Measurements from ENCODE around the gene PTGDS.
A peak's percentile ranks its signal among the peaks of the same experiment; 100 is the strongest.

PTGDS gene

GRCh38 chr9:137019891-137020683, 42.8 kb downstream of the PTGDS start:
- Mint-ChIP-seq H3K4me1 (peaks cover 2% of the 10 kb centered on the region), H3K36me3 (ENCODE audit: low read depth) (no peaks in the 10 kb centered on the region), H3K27ac (no peak overlapping the region), H3K27me3 (no peaks in the 10 kb centered on the region), H3K9me3 (no peaks in the 10 kb centered on the region), H3K4me3 (no peak overlapping the region)
- ATAC-seq (no peak), DNase-seq (no peak)

DNA sequence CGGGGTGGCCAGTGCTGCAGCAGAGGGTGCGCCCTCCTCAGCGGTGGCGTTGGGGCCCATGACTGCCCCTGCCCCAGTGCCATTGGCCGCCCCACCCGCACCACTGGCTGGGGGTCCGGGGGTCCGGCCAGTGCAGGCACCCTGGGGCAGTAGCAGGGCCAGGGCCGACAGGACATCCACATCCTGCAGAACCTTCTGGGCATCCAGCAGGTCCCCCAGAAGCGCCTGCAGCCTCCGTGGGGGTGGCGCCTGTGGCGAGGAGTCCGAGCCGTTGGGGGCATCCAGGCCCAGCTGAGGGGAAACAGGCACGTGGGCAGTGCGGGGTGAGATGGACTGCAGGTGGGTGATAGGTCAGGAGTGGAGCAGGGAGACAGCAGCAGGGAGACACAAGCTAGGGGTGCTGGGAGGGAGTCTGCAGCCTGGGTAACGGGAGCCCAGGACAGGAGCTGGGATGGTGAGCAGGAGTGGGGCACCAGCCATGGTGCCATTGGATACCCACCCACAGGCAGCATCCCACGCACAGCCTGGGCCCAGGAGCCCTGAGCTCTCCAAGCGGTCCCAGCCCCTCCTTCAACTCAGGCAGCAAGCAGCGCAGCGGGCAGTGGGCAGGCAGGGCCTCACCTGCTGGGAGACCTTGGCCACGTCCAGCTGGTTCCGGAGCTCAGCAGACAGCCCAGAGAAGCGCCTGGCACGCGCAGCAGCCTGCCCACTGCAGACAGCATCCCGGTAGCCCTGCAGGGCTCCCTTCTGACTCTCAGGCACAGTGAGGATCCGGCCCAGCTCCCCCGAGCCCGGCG, 43.7 kb downstream of the PTGDS start:
- Mint-ChIP-seq H3K4me1 (peaks cover 2% of the 10 kb centered on the region), H3K27ac (no peak overlapping the region), H3K27me3 (no peaks in the 10 kb centered on the region), H3K4me3 (no peak overlapping the region), H3K36me3 (ENCODE audit: low read depth) (no peaks in the 10 kb centered on the region), H3K9me3 (no peaks in the 10 kb centered on the region)
- DNase-seq (no peak), ATAC-seq (no peak)

DNA sequence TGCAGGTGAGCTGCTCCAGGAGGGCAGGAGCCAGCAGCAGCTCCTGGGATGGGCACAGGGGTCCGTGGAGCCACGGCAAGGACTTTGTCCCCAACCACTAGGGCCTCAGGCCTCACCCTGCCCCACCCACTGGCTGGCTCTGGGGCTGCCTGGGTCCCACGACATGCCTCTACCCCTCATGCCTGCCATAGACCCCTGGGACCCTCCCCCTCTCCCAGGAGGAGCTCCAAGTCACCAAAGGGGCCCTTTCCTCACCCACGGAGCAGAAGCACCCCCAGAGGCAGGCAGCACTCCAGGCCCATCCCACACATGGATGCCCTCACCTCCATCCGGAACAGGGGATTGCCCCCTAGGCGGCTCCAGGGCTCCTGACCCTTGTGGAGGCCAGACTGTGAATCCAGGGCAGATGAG, 44.3 kb downstream of the PTGDS start:
- DNase-seq, result no peak
- no peak for ATAC-seq
- no peak overlapping the region for H3K4me3 Mint-ChIP-seq
- no peaks in the 10 kb centered on the region for H3K36me3 Mint-ChIP-seq (ENCODE audit: low read depth)
- H3K27me3 Mint-ChIP-seq, result no peaks in the 10 kb centered on the region
- H3K9me3 Mint-ChIP-seq, result no peaks in the 10 kb centered on the region
- H3K4me1 Mint-ChIP-seq, result peaks cover 2% of the 10 kb centered on the region
- no peak overlapping the region for H3K27ac Mint-ChIP-seq

DNA sequence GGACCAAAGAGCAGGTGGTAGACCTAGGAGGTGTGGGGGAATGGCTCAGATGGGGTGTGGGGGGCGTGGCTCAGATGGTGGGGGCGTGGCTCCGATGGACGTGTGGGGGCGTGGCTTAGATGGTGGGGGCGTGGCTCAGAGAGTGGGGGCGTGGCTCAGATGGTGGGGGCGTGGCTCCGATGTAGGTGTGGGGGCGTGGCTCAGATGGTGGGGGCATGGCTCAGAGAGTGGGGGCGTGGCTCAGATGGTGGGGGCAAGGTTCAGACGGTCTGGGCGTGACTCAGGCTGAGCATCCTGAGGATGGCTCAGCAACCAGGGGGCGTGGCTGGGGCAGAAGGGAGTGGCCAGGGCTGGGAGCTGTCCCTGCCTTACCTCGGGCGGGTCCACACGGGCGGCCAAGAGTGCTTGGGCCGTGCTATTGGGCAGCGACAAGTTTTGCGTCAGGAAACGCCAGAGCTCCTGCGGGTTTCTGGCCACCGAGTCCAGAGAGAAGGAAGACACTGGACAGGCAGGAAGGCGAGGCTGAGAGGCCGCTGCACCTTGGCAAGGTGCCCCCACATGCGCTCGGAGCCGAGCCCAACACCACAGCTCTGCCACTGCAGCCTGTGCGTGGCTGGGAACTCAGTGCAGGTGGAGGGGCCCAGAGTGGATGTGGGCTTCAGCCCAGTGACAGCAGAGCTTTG, 44.8 kb downstream of the PTGDS start:
- Mint-ChIP-seq H3K36me3 (ENCODE audit: low read depth) (no peaks in the 10 kb centered on the region), H3K27me3 (no peaks in the 10 kb centered on the region), H3K27ac (no peak overlapping the region), H3K4me3 (no peak overlapping the region), H3K4me1 (peaks cover 2% of the 10 kb centered on the region), H3K9me3 (no peaks in the 10 kb centered on the region)
- peak; percentile 80 for DNase-seq
- peak; percentile 59 for ATAC-seq

GRCh38 chr9:137022662-137023008, 45.3 kb downstream of the PTGDS start:
- Mint-ChIP-seq H3K9me3 (no peaks in the 10 kb centered on the region), H3K4me1 (peaks cover 4% of the 10 kb centered on the region), H3K4me3 (no peak overlapping the region), H3K36me3 (ENCODE audit: low read depth) (no peaks in the 10 kb centered on the region), H3K27ac (no peak overlapping the region), H3K27me3 (peaks cover 2% of the 10 kb centered on the region)
- no peak for ATAC-seq
- DNase-seq, result no peak

- Mint-ChIP-seq H3K4me1 (peaks cover 4% of the 10 kb centered on the region), H3K9me3 (no peaks in the 10 kb centered on the region), H3K36me3 (ENCODE audit: low read depth) (no peaks in the 10 kb centered on the region), H3K27me3 (peaks cover 2% of the 10 kb centered on the region), H3K27ac (no peak overlapping the region), H3K4me3 (no peak overlapping the region)
- ATAC-seq (no peak), DNase-seq (no peak)
These were observed 45.9 kb downstream of the PTGDS start for GRCh38 chr9:137023157-137023556.

DNA sequence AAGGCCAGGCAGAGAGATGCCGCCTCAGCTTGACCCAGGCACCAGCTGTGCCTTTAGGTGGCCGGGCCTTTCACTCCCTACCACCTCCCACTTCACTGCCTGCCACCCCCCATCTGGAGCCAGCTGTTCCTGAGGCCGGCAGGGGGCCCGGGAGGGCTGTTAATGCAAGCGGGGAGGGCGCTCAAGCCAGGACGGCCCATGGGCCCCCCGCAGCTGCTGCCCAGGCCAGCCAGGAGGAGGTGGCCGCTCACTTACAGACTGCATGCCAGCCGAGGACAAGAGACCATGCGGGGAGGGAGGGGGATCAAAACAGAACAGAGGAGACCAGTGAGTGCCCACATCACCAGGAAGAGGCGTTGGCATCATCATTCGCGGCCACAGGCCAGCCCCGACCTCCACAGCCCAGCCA, 46.3 kb downstream of the PTGDS start:
- H3K27ac Mint-ChIP-seq, result no peak overlapping the region
- no peak for DNase-seq
- H3K9me3 Mint-ChIP-seq, result no peaks in the 10 kb centered on the region
- peaks cover 2% of the 10 kb centered on the region for H3K27me3 Mint-ChIP-seq
- H3K4me3 Mint-ChIP-seq, result no peak overlapping the region
- peaks cover 4% of the 10 kb centered on the region for H3K4me1 Mint-ChIP-seq
- H3K36me3 Mint-ChIP-seq (ENCODE audit: low read depth), result no peaks in the 10 kb centered on the region
- no peak for ATAC-seq

DNA sequence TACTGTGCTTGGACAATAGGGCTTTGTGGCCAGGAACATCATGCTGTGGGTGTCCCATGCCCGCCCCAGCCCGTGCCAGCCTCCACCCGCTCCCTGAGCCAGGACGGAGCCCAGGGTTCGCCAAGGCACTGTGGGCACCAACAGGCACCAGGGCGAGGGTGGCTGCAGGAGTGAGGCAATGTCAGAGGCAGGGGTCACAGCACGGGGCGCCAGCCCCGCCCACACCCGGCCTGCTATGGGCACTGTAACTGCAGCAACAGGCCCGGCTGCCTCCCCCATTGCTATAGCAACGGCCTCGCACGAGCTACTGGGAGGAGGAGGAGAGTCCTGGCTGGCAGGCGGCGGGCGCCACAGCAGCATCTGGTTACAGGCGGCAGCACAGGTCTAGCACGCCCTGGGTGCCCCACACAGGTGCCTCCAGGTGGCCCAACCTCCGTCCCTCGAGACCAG, 48.2 kb downstream of the PTGDS start:
- Mint-ChIP-seq H3K36me3 (ENCODE audit: low read depth) (no peaks in the 10 kb centered on the region), H3K9me3 (no peaks in the 10 kb centered on the region), H3K4me3 (no peak overlapping the region), H3K4me1 (peaks cover 23% of the 10 kb centered on the region), H3K27me3 (peaks cover 4% of the 10 kb centered on the region), H3K27ac (no peak overlapping the region)
- DNase-seq (no peak), ATAC-seq (no peak)

- Mint-ChIP-seq H3K4me3 (no peak overlapping the region), H3K36me3 (ENCODE audit: low read depth) (no peaks in the 10 kb centered on the region), H3K9me3 (no peaks in the 10 kb centered on the region), H3K27ac (no peak overlapping the region), H3K4me1 (peaks cover 27% of the 10 kb centered on the region), H3K27me3 (peaks cover 4% of the 10 kb centered on the region)
- ATAC-seq, result no peak
- no peak for DNase-seq
These were observed 49.1 kb downstream of the PTGDS start for GRCh38 chr9:137026384-137026783.

DNA sequence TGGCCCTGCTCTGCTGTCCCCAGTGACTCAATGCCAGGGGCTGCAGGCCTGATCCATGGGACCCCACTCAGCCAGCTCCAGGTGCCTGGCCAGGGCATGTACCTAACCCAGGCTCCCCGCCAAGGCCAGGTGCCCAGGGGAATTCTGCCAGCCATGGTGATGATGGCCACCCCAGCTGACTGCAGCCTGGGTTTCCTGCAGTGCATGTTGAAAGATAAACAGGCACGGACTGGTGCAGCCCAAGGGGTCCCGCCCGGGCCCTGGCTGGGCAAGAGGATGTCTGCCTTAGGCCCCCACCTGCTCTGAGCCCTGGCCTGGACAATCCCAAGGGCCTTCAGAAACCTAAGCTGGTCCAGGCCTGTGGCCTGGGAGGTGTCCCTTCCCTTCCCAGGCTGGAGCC, 49.5 kb downstream of the PTGDS start:
- H3K4me3 Mint-ChIP-seq, result no peak overlapping the region
- H3K27ac Mint-ChIP-seq, result no peak overlapping the region
- peaks cover 4% of the 10 kb centered on the region for H3K27me3 Mint-ChIP-seq
- peaks cover 28% of the 10 kb centered on the region for H3K4me1 Mint-ChIP-seq
- no peaks in the 10 kb centered on the region for H3K36me3 Mint-ChIP-seq (ENCODE audit: low read depth)
- DNase-seq (no peak), ATAC-seq (no peak)
- no peaks in the 10 kb centered on the region for H3K9me3 Mint-ChIP-seq

- no peak for DNase-seq
- H3K9me3 Mint-ChIP-seq, result no peaks in the 10 kb centered on the region
- no peaks in the 10 kb centered on the region for H3K36me3 Mint-ChIP-seq (ENCODE audit: low read depth)
- ATAC-seq, result no peak
- peaks cover 4% of the 10 kb centered on the region for H3K27me3 Mint-ChIP-seq
- H3K4me1 Mint-ChIP-seq, result peaks cover 32% of the 10 kb centered on the region
- peak within 1 kb of the TSS; percentile 69 for H3K4me3 Mint-ChIP-seq
- H3K27ac Mint-ChIP-seq, result no peak within 1 kb of the TSS
These were observed 50.3 kb downstream of the PTGDS start, which contains the start of gene ABCA2 for GRCh38 chr9:137027369-137028262. Gene ABCA2 (minus strand): TSS chr9:137028237. CDS start chr9:137028140, 97 bp downstream.

- Mint-ChIP-seq H3K9me3 (no peaks in the 10 kb centered on the region), H3K4me3 (peak overlapping the region; percentile 66), H3K27me3 (peaks cover 4% of the 10 kb centered on the region), H3K4me1 (peaks cover 37% of the 10 kb centered on the region), H3K27ac (no peak overlapping the region), H3K36me3 (ENCODE audit: low read depth) (no peaks in the 10 kb centered on the region)
- DNase-seq, result peak; percentile 70
- ATAC-seq, result peak; percentile 50
These were observed 51.2 kb downstream of the PTGDS start for GRCh38 chr9:137028263-137029057.
